ENCODE results near the gene MMRN2.
"Not testable (repeated sequence)": the region's sequence is repeated elsewhere in the genome, so short reads cannot be mapped to it uniquely, and the experiment has no call there.

The MMRN2 gene

GRCh38 chr10:86957471-86958115, at the start of gene MMRN2:
TSS of gene MMRN2 (minus strand) at chr10:86957615. CDS start at chr10:86957541, 74 bp downstream.
- no peak for DNase-seq

- DNase-seq: not testable (repeated sequence)
Measured at GRCh38 chr10:87007124-87007523, 49.7 kb upstream of the MMRN2 start.

GRCh38 chr10:87000491-87000890, 43.1 kb upstream of the MMRN2 start:
- DNase-seq: no peak

- DNase-seq: not testable (repeated sequence)
Measured at GRCh38 chr10:86999802-87000403, 42.5 kb upstream of the MMRN2 start.

GRCh38 chr10:86992929-86993328, 35.5 kb upstream of the MMRN2 start:
- DNase-seq: no peak

- no peak for DNase-seq
Measured at GRCh38 chr10:86992456-86992855, 35.0 kb upstream of the MMRN2 start.

- not testable (repeated sequence) for DNase-seq
Measured at GRCh38 chr10:86991362-86991761, 33.9 kb upstream of the MMRN2 start.

GRCh38 chr10:86988520-86988919, 31.1 kb upstream of the MMRN2 start:
- DNase-seq: no peak

- not testable (repeated sequence) for DNase-seq
Measured at GRCh38 chr10:86984498-86984897, 27.1 kb upstream of the MMRN2 start.

GRCh38 chr10:86981716-86982115, 24.3 kb upstream of the MMRN2 start:
- DNase-seq: no peak

GRCh38 chr10:86981020-86981419, 23.6 kb upstream of the MMRN2 start:
- not testable (repeated sequence) for DNase-seq

GRCh38 chr10:86979977-86980448, 22.6 kb upstream of the MMRN2 start:
- DNase-seq: no peak

- DNase-seq: no peak
Measured at GRCh38 chr10:86979296-86979818, 21.9 kb upstream of the MMRN2 start.

- DNase-seq: not testable (repeated sequence)
Measured at GRCh38 chr10:86978457-86978856, 21.0 kb upstream of the MMRN2 start.

GRCh38 chr10:86976362-86977056, 19.1 kb upstream of the MMRN2 start:
- DNase-seq: no peak

- DNase-seq: no peak
Measured at GRCh38 chr10:86974484-86974883, 17.1 kb upstream of the MMRN2 start.

GRCh38 chr10:86972613-86973380, 15.4 kb upstream of the MMRN2 start:
- DNase-seq: no peak

- DNase-seq: peak; percentile 87
Measured at GRCh38 chr10:86971232-86971991, 14.0 kb upstream of the MMRN2 start.

GRCh38 chr10:86970982-86971231, 13.5 kb upstream of the MMRN2 start:
- no peak for DNase-seq

- no peak for DNase-seq
Measured at GRCh38 chr10:86970162-86970981, 13.0 kb upstream of the MMRN2 start.

GRCh38 chr10:86969421-86970041, 12.1 kb upstream of the MMRN2 start:
- DNase-seq: no peak

All from activated gamma-delta T cell treated with Interleukin-2 at 50 U/mL for 16 hours (primary cell).